ENCODE measurements around the gene ARHGAP10.
A peak's percentile ranks its signal among the peaks of the same experiment; 100 is the strongest.
"Not testable (repeated sequence)": the region's sequence is repeated elsewhere in the genome, so short reads cannot be mapped to it uniquely, and the experiment has no call there.

The ARHGAP10 gene

DNA sequence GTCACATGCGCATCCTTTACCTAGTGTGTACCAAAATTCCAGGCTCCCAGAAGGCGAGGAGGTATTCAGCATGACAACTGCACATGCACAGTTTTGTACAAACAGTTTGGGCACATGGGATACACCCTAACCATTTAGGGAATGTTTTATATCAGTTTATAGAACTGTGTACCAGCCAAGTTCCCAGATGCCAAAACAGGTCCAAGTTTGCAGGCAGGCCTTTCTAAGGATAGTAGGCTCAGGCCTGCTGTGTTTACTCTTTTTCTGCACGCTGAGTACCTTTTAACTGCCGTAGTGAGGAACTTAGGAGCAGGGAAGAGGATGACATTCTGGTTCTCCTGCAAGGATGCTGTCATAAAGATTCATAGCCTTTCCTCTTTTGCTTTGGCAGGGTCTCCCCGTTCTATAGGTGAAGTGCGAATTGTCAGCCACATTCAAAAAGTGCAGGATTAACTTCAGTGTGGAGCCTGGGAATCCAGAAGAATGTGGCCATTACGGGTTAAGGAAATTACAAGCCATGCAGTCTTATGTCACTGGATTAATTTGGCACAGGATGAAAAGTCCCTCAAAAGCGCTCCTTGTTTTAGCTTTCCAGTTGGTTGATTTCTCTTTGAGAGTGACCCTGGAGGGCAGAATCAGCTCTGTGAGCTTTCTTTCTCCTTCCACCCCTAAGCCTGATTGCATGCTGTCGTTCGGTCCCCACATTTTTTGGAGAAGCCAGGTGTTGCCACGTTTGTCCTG lies 259.8 kb downstream of the ARHGAP10 start:
- no peak for DNase-seq (ENCODE audit: low spot score)

GRCh38 chr4:147994076-147994475 lies 262.2 kb downstream of the ARHGAP10 start:
- DNase-seq (ENCODE audit: low spot score): no peak

DNA sequence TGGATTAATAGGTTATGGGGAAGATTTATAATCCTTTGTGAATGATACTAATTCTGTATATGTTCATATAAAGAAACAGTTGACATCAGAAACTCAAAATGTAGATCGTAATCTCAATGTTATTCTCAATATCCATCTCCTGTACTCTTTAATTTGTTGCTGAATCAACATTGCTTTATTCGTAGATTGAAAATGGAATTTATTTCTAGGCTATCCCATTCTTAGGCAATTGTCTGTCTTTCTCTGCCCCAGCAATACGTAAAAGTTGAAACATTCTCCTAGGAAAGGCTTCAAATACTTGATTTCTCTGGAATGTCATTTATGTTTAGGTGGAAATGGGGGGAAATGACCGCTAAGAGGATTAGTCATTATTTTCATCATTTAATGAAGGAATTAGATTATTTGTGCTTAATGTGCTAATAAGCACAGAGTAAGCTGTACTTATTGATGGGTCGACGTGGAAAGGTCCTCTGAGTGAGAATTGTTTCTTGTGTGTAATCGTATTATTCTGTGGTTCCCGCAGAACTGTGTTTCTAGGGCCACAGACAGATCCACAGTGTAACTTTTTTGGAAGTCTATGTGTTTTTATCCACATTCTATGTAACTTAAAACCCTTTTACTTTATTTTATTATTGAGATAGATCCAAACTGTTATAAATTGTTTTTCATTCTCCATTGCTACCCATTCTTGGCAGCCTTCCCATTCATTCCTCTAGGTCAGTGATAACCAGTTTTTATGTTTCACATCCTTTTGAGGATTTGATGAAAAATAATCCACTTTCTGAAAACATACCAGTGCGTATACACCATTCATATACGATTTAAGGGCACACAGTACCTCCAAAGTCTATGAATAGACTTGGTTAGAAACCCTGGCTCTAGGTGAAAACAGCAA lies 262.9 kb downstream of the ARHGAP10 start:
- no peak for DNase-seq (ENCODE audit: low spot score)

GRCh38 chr4:147996859-147997258 lies 265.0 kb downstream of the ARHGAP10 start:
- DNase-seq (ENCODE audit: low spot score): no peak

DNA sequence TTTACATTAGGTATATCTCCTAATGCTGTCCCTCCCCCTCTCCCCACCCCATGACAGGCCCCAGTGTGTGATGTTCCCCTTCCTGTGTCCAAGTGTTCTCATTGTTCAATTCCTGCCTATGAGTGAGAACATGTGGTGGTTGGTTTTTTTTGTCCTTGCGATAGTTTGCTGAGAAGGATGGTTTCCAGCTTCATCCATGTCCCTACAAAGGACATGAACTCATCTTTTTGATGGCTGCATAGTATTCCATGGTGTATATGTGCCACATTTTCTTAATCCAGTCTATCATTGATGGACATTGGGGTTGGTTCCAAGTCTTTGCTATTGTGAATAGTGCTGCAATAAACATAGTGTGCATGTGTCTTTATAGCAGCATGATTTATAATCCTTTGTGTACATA lies 268.1 kb downstream of the ARHGAP10 start:
- not testable (repeated sequence) for DNase-seq (ENCODE audit: low spot score)

DNA sequence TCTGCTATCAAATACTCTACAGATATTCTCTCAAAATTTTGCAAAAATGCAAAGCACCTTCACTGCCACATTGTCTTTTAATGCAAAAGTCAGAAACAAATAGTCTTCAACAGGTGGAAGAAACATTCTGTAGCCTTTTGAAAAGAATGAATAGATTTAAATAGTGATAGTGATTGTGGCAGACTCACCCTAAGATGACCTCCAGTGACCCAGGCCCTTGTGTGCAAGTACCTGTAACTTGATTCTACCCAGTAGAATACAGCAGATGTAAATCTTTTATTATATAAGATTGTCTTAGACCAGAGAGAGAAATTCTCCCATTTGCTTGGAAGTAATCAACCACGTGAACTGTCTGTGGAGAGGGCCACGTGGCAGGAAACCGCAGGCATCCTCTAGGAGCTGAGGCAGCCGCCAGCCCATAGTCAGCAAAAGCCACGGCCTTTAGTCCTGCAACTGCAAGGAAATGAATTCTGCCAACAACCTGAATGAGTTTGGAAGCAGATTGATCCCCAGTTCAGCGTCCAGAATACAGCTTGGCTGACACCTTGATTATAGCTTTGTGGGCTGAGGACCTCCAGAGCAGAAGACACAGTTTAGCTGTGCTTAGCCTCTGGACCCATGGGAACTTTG lies 272.5 kb downstream of the ARHGAP10 start:
- DNase-seq (ENCODE audit: low spot score): no peak

GRCh38 chr4:148006001-148006400 lies 274.1 kb downstream of the ARHGAP10 start:
- DNase-seq (ENCODE audit: low spot score): no peak

DNA sequence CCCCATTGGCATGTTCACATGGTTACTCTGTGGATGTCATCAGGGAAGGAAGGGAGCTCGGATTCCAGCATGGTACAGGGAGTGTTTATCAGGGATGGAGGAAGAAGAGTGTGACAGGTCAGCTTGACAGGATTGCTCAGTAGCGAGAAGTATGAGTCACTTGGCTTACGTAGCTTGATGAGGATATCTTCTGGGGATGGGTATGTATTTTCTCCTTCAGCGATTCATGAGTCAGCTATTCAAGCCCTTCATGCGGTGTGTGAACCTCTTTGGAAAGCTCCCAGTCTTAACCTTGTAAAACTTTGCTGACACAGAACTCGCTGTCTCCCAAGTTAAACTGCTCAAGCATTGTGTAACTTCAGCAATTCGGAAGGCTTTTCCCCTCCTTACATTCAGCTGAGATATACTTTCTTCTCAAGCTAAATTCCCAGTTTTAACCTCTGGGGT lies 275.4 kb downstream of the ARHGAP10 start:
- peak; percentile 97 for DNase-seq (ENCODE audit: low spot score)

DNA sequence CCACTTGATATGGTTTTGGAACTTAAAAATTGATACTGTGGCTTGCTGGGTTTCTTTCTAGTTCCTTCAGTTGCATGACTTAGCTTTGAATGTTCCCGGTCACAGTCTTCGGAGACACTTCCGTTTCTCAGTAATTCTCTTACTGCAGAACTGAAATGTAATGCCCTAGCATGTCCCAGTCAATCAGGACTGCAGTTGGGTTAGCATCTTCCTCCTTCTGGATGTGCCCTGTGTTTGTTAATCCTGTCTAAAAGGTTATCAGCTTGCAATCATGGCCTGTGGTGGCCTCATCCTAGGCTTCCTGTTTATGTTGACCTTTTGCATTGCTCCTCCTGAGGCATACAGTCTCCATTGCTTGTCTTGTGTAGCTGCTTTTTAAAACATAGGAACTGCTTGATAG lies 275.9 kb downstream of the ARHGAP10 start:
- DNase-seq (ENCODE audit: low spot score): no peak

DNA sequence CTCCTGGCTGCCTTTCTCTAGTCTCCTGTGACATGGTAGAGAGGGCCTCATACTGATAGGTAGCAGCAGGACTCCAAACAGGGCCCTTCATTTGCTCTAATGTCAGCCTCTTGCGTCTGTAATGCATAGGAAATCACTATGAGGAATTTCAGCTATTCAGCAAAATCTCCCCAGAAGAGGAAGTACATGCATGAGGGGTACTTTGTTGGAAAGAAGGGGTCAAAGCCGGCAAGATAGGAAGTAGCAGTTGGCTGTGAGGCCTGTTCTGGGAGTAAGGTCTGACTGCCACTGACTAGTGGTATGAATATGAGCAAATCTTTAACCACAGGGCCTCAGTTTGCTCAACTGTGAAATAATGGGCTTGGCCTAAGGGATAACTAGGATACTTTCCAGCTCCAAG lies 283.2 kb downstream of the ARHGAP10 start:
- DNase-seq (ENCODE audit: low spot score): no peak

GRCh38 chr4:148015468-148015867 lies 283.6 kb downstream of the ARHGAP10 start:
- no peak for DNase-seq (ENCODE audit: low spot score)

GRCh38 chr4:148016063-148016637 lies 284.3 kb downstream of the ARHGAP10 start:
- no peak for DNase-seq (ENCODE audit: low spot score)

- DNase-seq (ENCODE audit: low spot score): no peak
These were observed 285.9 kb downstream of the ARHGAP10 start for GRCh38 chr4:148017801-148018200.

- DNase-seq (ENCODE audit: low spot score): no peak
These were observed 289.8 kb downstream of the ARHGAP10 start for GRCh38 chr4:148021686-148022085.

DNA sequence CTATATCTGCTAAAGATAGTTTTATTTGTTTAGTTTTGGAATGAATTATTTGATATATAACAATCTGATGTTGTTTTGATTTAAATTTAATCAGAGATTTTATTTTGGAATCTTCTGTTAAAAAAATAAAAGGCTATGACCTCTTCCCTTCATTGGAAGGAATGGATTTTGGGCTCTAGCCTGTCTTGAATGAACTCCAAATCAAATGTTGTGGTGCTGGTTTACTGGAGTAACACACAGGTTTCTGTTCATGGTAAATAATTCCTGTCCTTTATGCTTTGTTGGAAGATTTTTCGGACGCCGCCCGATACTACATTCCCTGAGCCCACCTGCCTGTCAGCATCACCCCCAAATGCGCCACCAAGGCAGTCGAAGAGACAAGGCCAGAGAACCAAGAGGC lies 291.1 kb downstream of the ARHGAP10 start:
- DNase-seq (ENCODE audit: low spot score): no peak

DNA sequence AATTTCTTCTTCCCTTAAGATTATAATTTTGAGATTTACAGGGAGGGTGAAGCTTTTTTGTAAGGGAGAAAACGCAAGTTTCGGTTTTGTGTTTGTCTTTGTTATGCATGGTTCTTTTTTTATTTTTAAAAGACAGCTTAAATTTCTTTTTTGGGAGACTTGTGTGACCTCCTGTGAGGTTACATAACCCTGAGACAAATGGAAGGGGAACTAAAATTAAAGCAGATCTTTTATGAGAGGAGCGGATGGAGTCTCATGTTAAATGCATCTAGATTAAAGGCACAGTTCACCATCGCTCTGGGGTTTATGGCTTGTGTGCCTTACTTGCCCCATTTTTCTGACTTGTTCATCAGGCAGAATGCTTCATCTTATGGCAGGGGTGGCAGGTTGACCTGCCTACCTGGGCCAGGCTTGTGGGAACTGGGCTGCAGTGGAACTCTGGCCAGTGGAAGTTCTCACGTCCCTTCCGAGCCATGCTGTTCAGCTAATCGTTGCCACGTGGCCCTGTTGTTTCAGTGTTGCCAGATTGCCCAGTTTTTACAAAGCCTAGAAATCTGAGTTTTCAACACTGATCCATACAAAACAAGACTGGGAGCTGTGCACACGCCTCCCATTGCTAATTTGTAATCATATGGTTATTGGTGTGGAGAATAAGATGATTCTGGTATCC lies 291.8 kb downstream of the ARHGAP10 start:
- no peak for DNase-seq (ENCODE audit: low spot score)

DNA sequence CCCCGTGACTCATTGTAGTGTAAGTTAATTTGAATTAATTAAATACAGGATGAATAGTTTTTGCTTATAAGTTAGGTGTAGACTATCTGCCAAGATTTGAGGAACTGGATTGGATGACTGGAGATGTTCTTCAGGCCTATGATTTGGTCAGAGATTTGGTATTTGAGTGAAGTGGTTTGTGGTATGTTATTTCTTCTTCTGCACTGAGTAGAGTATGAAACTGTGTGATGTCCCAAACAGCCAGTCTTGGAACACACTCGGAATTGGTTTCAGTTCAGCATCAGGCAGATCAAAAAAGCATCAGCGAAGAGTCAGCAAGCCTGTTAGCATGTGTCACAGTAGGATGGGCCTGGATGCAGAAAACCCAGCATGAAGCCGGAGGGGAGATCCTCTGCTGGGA lies 294.1 kb downstream of the ARHGAP10 start:
- DNase-seq (ENCODE audit: low spot score): no peak

DNA sequence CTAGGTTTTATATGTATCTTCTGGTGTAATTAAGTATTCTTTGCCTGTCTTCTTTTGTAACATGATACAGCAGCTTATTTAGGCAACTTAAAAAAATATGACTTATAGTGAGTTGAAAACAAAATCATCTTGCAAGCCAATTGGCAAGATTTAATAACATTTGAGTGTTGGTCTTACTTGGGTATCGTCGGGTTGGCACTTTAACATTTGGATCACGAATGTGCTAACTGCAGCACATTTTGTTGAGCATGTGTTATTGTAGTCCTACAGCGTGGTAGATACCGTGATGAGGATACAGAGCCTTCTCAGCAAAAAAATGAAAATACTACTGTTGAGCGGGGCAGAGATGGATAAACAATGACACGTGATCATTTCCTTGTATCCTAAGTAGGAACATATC lies 295.3 kb downstream of the ARHGAP10 start:
- no peak for DNase-seq (ENCODE audit: low spot score)

GRCh38 chr4:148029781-148030180 lies 297.9 kb downstream of the ARHGAP10 start:
- no peak for DNase-seq (ENCODE audit: low spot score)

- DNase-seq (ENCODE audit: low spot score): no peak
These were observed 298.4 kb downstream of the ARHGAP10 start for GRCh38 chr4:148030193-148030873.

DNA sequence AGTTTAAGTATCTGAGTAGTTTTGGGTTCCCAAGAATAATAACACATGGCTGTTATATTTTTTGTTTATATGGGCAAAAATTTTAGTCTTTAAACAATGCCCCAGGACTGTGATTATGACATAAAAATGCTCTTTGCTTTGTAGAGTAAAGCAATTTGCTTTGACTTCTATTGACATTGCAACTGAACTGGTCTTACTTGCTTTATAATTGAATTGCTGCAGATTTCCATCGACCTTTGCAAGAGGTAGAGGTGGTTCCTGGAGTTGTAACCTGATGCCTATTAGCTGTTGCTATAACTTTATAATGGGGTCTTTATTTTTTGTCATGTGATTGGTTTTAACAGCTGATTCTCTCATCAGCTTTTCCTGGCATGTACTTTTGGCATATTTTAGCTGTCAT lies 302.9 kb downstream of the ARHGAP10 start:
- DNase-seq (ENCODE audit: low spot score): no peak

All from RKO (cell line).